Measurements from ENCODE around the gene SRGAP3.

GRCh38 chr3:9077029-9077428 lies 172.4 kb downstream of the SRGAP3 start:
- TF ChIP-seq CTCF (IDR thresholded peaks at IDR 0.05) (no peak), MAX (CRISPR knock-in tag; IDR thresholded peaks at IDR 0.05) (no peak), TCF7 (CRISPR knock-in tag; IDR thresholded peaks at IDR 0.05; ENCODE audit: low read depth) (no peak), ZSCAN18 (CRISPR knock-in tag; IDR thresholded peaks at IDR 0.05) (no peak), JUN (CRISPR knock-in tag; IDR thresholded peaks at IDR 0.05) (no peak), ATF3 (CRISPR knock-in tag; conservative IDR thresholded peaks at IDR 0.05) (no peak), GABPB1 (CRISPR knock-in tag; IDR thresholded peaks at IDR 0.05) (no peak), ZNF512 (CRISPR knock-in tag; IDR thresholded peaks at IDR 0.05; ENCODE audit: borderline replicate concordance) (no peak), HMGA2 (CRISPR knock-in tag; IDR thresholded peaks at IDR 0.05) (no peak), ZNF138 (CRISPR knock-in tag; conservative IDR thresholded peaks at IDR 0.05) (no peak), STAT6 (CRISPR knock-in tag; conservative IDR thresholded peaks at IDR 0.05; ENCODE audit: low read depth) (no peak), ETV6 (CRISPR knock-in tag; IDR thresholded peaks at IDR 0.05) (no peak), SMAD4 (CRISPR knock-in tag; IDR thresholded peaks at IDR 0.05) (no peak), ESRRA (CRISPR knock-in tag; IDR thresholded peaks at IDR 0.05; ENCODE audit: borderline replicate concordance) (no peak)

All from WTC11 (cell line).